ENCODE measurements around the gene BEST2.

BEST2 gene

DNA sequence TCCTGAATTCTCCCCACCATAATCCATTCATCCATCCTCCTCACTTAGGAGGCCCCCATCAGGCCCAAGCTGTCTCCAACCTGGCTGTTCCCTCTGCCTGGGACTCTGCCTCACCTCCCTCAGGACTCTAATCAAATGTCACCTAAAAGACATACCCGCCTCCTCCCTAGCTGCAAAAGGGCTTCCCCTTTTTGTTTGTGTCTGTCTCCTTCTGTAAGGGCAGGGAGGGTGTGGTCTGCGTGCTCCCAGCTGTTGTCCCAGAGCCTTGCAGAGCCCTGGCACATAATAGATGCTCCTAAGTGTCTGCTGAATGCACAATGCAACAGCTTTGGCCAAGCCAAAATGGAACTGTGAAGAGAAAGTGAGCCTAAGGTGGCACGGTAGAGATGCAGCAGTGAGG is 21.5 kb upstream of the BEST2 start:
- in situ Hi-C loops (cut with HindIII; ENCODE audit: low sequenced_read_pairs) = no loop called here

DNA sequence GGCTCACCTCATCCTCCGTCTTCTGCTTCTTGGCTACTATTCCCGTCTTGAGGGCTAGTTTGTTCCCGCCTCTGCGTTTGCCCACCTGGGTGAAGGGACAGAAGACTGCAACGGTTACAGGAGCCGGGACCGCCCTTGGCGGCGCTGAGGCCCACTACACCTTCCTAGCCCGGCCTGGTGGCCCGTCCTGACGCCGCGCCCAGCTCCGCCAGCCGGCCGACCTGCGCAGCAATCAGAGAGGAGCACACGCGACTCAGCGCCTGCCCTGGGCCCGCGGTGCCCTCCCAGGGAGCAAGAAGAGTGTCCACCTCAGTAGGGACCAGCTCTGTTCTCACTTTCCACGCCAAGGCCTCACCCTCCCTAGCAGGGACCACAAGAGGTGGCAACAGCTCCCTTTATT is 20.3 kb upstream of the BEST2 start:
- in situ Hi-C loops (cut with HindIII; ENCODE audit: low sequenced_read_pairs) = no loop called here

- in situ Hi-C loops (cut with HindIII; ENCODE audit: low sequenced_read_pairs) = no loop called here
These were observed 18.0 kb upstream of the BEST2 start for GRCh38 chr19:12733369-12734214.

- in situ Hi-C loops (cut with HindIII; ENCODE audit: low sequenced_read_pairs) = no loop called here
These were observed 14.4 kb upstream of the BEST2 start, which contains the start of gene GET3 for GRCh38 chr19:12736995-12737834. Gene GET3, plus strand, starts transcription at chr19:12737497. Its CDS starts 9 bp downstream, at chr19:12737506.

DNA sequence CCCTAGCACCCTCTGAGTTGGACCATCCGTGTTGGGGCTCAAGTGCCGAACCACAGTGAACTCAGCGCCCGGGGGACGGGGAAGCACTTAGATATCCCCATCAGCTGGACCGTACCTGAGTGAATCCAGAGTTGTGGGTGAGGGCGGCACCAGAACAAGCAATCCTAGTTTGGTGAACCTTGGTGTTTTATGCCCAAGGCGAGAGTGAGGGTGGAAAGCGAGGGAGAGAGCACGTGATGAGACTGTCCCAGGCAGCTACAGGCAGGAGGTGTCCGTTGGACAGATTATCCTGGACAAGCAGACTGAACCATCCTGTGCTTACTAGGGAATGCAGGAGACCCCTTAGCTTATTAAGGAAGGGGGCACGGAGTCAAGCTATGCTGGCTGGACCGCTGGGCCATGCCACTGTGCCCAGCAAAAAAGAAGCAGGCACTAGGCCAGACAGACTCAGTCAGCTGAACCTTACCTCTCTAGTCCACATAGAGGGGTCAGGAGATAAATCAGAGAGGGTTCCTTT is 13.7 kb upstream of the BEST2 start:
- in situ Hi-C loops (cut with HindIII; ENCODE audit: low sequenced_read_pairs) = no loop called here

- in situ Hi-C loops (cut with HindIII; ENCODE audit: low sequenced_read_pairs) = no loop called here
These were observed 6.3 kb upstream of the BEST2 start for GRCh38 chr19:12745166-12745897.

GRCh38 chr19:12748489-12748888 is 3.1 kb upstream of the BEST2 start:
- in situ Hi-C loops (cut with HindIII; ENCODE audit: low sequenced_read_pairs) = no loop called here

- in situ Hi-C loops (cut with HindIII; ENCODE audit: low sequenced_read_pairs) = no loop called here
These were observed 1.6 kb upstream of the BEST2 start for GRCh38 chr19:12749938-12750521.

- in situ Hi-C loops (cut with HindIII; ENCODE audit: low sequenced_read_pairs) = no loop called here
These were observed 740 bp upstream of the BEST2 start for GRCh38 chr19:12750851-12751250.

GRCh38 chr19:12752056-12752781 is 628 bp downstream of the BEST2 start:
- in situ Hi-C loops (cut with HindIII; ENCODE audit: low sequenced_read_pairs) = no loop called here

DNA sequence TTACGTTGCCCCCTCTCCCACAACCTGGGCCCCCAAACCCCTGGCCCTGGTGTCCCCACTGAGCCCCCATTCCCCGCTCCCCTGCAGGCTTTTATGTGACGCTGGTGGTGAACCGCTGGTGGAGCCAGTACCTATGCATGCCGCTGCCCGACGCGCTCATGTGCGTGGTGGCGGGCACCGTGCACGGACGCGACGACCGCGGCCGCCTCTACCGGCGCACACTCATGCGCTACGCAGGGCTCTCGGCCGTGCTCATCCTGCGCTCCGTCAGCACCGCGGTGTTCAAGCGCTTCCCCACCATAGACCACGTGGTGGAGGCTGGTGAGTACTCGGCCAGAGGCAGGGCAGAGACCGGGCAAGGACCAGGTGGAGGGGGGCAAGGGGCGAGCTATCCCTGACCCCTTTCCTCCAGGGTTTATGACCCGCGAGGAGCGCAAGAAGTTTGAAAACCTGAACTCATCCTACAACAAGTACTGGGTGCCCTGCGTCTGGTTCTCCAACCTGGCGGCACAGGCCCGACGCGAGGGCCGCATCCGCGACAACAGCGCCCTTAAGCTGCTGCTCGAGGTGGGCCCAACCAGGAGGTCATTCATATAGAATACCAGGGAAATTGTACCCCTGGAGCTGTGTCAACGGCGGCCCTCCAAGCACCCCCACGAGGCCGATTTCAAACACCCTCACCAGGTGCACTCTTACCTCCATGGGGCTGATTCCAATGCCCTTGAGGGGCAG is 3.0 kb downstream of the BEST2 start:
- in situ Hi-C loops (cut with HindIII; ENCODE audit: low sequenced_read_pairs) = no loop called here

DNA sequence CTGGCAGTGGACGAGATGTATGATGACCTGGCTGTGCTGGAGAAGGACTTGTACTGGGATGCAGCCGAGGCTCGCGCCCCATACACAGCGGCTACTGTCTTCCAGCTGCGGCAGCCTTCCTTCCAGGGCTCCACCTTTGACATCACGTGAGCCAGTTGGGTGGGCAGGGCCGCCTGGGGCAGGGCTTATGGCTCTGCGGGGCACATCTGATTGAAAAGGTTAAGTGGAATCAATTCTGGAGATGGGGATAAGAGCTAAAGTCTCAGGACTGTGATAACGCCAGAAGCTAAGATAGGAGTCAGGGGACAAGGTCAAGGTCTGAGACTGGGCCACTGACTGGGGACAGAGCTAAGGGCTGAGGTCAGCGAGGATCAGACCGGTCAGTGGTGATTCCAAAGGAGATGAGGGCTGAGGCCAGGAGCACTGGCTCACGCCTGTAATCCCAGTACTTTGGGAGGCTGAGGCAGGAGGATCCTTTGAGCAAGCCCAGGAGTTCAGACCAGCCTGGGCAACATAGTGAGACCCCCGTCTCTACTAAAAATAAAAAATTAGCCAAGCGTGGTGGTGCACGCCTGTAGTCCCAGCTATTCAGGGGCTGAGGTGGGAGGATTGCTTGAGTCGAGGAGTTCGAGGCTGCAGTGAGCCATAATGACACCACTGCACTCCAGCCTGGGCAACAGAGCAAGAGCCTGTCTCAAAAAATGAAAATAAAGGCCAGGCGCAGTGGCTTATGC is 4.7 kb downstream of the BEST2 start:
- in situ Hi-C loops (cut with HindIII; ENCODE audit: low sequenced_read_pairs) = no loop called here

GRCh38 chr19:12757544-12758274 is 6.1 kb downstream of the BEST2 start:
- in situ Hi-C loops (cut with HindIII; ENCODE audit: low sequenced_read_pairs) = no loop called here

DNA sequence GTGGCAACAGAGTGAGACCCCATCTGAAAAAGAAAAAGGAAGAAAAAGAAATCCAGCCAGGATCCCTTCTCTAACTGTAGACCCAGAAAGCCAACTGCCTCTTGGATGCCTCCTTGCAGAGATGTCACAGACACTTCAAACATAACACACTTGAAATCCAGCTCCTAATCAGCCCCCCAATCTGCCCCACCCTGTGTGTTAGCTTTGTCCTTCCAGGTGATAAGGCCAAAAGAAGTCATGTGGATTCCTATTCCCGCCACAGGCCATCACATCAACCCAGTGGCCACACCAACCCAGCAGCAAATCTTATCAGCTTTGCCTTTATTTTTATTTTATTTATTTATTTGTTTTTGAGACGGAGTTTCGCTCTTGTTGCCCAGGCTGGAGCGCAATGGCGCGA is 8.1 kb downstream of the BEST2 start:
- in situ Hi-C loops (cut with HindIII; ENCODE audit: low sequenced_read_pairs) = no loop called here

DNA sequence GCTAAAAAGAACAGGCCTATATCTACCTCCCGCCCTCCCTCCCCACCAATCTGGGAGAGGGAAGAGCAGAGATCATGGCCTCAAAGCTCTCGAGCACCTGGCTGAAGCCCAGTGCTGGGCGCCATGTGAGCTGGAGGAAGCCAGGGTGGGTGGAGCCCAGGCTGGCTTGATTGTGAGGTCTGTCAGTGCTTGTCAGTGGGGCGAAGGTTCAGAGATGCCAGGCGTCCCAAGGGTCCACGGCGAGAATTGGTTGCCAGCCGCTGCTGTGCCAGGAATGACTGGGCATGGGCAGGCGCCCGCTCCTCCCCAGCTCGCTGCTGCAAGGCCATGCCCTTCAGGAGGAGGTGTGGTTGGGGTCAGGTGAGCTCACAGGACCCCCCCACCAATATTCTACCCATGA is 11.5 kb downstream of the BEST2 start:
- in situ Hi-C loops (cut with HindIII; ENCODE audit: low sequenced_read_pairs) = no loop called here

- in situ Hi-C loops (cut with HindIII; ENCODE audit: low sequenced_read_pairs) = no loop called here
These were observed 13.1 kb downstream of the BEST2 start for GRCh38 chr19:12764698-12765097.

GRCh38 chr19:12766051-12766521 is 14.5 kb downstream of the BEST2 start:
- in situ Hi-C loops (cut with HindIII; ENCODE audit: low sequenced_read_pairs) = no loop called here

- in situ Hi-C loops (cut with HindIII; ENCODE audit: low sequenced_read_pairs) = no loop called here
These were observed 15.6 kb downstream of the BEST2 start for GRCh38 chr19:12767150-12767549.
